Ectodermal cell (in vitro differentiated cells): ENCODE data around the gene AP1B1.

Source experiments
- H3K27ac ChIP-seq: 2 replicates; pipeline ENCODE4 v1.7.0; 2013; ENCODE audit warnings: mild to moderate bottlenecking, low read depth, low read length; ENCODE audit not compliant: insufficient read depth, poor library complexity, severe bottlenecking
- H3K27me3 ChIP-seq: 2 replicates; pipeline ENCODE4 v1.7.0; 2013; ENCODE audit warnings: mild to moderate bottlenecking, low read length; ENCODE audit not compliant: insufficient read depth, control insufficient read depth, poor library complexity, severe bottlenecking
- H3K36me3 ChIP-seq: one replicate; pipeline ENCODE4 v1.7.0; 2013; ENCODE audit warnings: low read length; ENCODE audit not compliant: control insufficient read depth, insufficient read depth
- H3K4me1 ChIP-seq: one replicate; pipeline ENCODE4 v1.7.0; 2013; ENCODE audit warnings: low read length; ENCODE audit not compliant: control insufficient read depth, insufficient read depth
- H3K4me3 ChIP-seq: 2 replicates; pipeline ENCODE4 v1.7.0; 2013; ENCODE audit warnings: low read depth, low read length, control low read depth; ENCODE audit not compliant: insufficient read depth
- H3K9me3 ChIP-seq: 2 replicates; pipeline ENCODE4 v1.7.0; 2013; ENCODE audit warnings: mild to moderate bottlenecking, low read length, moderate library complexity; ENCODE audit not compliant: control insufficient read depth
- WGBS, 2 experiments: methylation state at CpG; one replicate each; pipeline ENCODE4 v1.1.7; 2013; ENCODE audit warnings: missing lambda C conversion rate in 2 of 2; 5-methylcytosine and 5-hydroxymethylcytosine counted together

Gene AP1B1

DNA sequence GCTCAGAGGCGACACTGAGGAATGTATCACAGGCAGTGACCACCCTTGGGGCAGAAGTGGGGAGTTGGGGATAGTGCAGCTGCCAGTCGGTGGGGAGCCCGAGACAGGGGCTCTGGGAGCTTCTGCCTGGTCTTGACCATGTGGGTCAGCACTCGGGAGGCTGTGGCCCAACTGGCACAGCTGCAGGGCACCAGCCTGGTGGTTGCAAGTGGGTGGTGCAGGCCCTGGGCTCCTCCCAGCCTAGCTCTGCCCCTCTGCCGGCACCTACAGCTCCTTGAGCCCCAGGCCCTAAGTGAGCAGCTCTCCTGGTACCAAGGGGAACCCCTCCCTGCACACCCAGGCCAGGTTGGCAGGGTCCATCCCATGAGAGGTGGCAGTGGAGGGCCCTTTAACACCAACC lies 60.3 kb downstream of the AP1B1 start:
- Histone ChIP-seq H3K27ac (no peak overlapping the region), H3K27me3 (no peaks in the 10 kb centered on the region), H3K9me3 (no peaks in the 10 kb centered on the region), H3K36me3 (peaks cover 15% of the 10 kb centered on the region), H3K4me3 (no peak overlapping the region), H3K4me1 (no peaks in the 10 kb centered on the region)
- WGBS, 2 experiments: 93 to 95% methylated on average over 5 of the region's 5 CpGs

DNA sequence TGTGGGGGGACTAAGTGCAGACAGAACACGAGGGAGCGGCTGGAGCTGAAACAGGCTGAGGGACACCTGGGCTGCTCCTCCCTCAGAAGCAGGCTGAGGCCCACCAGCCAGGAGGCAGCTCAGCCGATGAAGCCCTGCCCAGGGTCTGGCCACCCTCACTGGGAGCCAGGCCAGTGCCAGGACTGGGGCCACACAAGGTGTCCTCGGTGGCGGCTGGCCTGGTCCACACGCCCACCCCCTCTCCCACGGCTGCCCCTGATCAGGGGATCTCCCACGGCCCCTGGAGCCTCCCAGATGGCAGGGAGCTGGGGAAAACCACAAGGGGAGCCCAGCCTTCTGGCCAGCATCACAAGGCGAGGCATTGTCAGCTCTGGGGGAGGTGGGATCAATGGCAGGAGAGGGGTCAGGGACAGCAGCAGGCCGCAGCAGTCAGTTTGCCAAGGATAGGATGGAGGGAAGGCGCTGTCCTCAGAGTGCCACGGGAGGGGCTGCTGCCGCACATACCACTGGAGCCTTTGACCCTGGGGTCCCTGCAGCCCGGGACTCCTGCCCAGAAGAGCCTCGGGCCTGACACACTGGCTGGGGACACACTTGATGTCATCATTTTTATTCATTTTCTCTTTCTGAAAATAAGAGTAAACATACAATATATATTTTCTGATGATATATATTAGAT lies 61.1 kb downstream of the AP1B1 start:
- Histone ChIP-seq H3K9me3 (no peaks in the 10 kb centered on the region), H3K36me3 (peaks cover 15% of the 10 kb centered on the region), H3K27ac (no peak overlapping the region), H3K4me1 (no peaks in the 10 kb centered on the region), H3K4me3 (no peak overlapping the region), H3K27me3 (no peaks in the 10 kb centered on the region)
- 92 to 96% methylated on average over 15 of the region's 15 CpGs for WGBS, 2 experiments

DNA sequence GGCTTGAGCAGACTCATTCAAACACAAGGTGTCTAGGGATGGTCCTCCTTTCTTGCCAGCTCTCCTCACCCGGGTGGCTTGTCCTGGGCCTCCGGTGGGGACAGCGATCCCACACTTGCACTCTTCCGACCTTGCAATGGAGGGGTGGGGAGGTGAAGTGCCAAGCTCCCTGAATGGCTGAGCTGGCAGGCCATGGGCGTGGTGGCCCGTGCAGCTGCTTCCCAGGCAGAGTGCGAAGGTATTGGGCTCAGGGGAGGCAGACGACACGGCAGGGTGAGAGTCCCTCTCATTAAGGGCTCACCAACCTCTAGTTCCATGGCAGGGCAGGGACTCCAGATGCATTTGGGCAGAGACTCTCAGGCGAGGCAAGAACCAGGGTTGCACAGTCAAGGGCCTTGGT lies 61.9 kb downstream of the AP1B1 start:
- Histone ChIP-seq H3K27ac (no peak overlapping the region), H3K36me3 (peaks cover 14% of the 10 kb centered on the region), H3K9me3 (no peaks in the 10 kb centered on the region), H3K4me1 (no peaks in the 10 kb centered on the region), H3K4me3 (no peak overlapping the region), H3K27me3 (no peaks in the 10 kb centered on the region)
- WGBS, 2 experiments: 92 to 95% methylated on average over 10 of the region's 10 CpGs

DNA sequence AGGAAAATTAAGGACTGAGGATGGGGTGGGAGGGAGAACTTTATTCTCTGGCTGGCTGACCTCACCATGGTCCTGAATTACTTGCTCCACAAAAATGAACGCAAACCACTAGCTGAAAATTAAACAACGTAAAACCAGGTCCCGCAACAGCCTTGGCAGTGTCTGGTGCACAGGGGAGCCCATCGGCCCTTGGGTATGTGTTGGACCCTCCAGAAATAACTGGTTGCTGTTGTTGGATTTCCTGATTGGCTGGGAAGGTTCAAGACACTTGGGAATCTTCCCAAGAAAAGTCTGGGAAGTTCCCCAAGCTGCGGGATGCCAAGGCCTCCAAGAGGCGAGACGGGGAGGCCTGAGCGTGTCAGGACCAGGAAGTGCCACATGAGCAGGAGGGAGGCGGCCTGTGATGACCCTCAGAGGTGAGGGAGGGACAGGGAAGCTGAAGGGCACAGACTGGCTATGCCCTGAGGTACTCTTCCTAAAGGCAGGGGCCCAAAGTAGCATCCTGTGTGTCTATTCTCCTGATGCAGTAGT lies 62.5 kb downstream of the AP1B1 start:
- Histone ChIP-seq H3K27me3 (no peaks in the 10 kb centered on the region), H3K4me1 (no peaks in the 10 kb centered on the region), H3K27ac (no peak overlapping the region), H3K4me3 (no peak overlapping the region), H3K36me3 (peaks cover 9% of the 10 kb centered on the region), H3K9me3 (no peaks in the 10 kb centered on the region)
- 87 to 89% methylated on average over 9 of the region's 9 CpGs for WGBS, 2 experiments

DNA sequence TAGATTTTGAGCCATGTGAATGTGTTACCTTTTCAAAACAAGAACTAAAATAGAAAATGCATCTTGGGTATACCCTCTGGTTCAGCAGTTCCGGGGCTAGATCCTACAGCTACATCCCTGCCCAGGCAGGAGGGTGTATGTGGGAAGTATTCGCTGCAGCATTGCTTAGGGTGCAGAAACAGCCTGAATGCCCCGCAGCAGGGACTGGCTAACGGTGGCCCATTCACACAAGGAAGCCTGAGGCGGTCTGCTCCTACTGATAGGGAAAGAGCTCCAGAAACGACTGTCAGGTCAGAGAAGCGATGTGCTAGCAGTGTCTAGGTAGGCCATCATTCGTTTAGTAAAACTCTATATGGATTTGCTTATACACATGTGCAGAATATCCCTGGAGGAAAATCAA lies 63.0 kb downstream of the AP1B1 start:
- WGBS, 2 experiments: 89 to 90% methylated on average over 8 of the region's 8 CpGs
- Histone ChIP-seq H3K4me1 (no peaks in the 10 kb centered on the region), H3K36me3 (peaks cover 9% of the 10 kb centered on the region), H3K9me3 (no peaks in the 10 kb centered on the region), H3K4me3 (no peak overlapping the region), H3K27ac (no peak overlapping the region), H3K27me3 (no peaks in the 10 kb centered on the region)

DNA sequence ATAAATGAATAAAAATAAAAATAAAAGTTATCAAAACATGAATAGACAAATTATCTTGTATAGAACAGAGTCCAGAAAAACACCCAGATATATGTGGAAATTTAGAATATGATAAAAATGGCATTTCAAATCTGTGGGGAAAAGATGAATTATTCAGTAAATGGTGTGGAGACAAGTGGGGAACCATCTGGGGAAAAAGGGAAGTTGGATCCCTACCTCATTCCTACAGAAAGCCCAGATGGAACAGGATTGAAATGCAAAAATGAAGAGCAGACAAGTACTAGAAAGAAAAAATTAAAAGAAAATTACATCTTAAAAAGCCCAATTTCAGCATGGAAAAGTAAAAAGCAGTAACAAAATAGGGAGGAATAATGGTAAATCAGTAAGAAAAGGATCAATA lies 64.7 kb downstream of the AP1B1 start:
- peaks cover 8% of the 10 kb centered on the region for H3K36me3 ChIP-seq
- no peaks in the 10 kb centered on the region for H3K9me3 ChIP-seq
- H3K27ac ChIP-seq: no peak overlapping the region
- no peak overlapping the region for H3K4me3 ChIP-seq
- H3K4me1 ChIP-seq: no peaks in the 10 kb centered on the region
- no peaks in the 10 kb centered on the region for H3K27me3 ChIP-seq

DNA sequence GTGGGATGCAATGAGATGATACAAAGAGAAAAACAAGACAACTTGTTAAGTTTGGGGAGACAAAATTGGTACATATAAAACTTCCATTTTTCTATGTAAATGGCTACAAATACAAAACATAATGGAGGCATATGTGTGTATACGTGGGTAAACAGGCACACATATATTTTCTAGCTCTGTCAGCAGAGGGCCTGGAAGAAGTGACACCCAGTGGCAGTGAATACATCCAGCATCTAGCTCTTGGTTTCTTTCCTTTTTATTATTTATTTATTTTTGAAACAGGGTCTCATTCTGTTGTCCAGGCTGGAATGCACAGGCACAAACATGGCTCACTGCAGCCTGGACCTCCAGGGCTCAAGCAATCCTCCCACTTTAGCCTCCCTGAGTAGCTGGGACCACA lies 67.8 kb downstream of the AP1B1 start:
- no peak overlapping the region for H3K4me3 ChIP-seq
- no peak overlapping the region for H3K27ac ChIP-seq
- WGBS, 2 experiments: 71 to 100% methylated on average over 1 of the region's 1 CpG
- no peaks in the 10 kb centered on the region for H3K36me3 ChIP-seq
- no peaks in the 10 kb centered on the region for H3K4me1 ChIP-seq
- peaks cover 16% of the 10 kb centered on the region for H3K27me3 ChIP-seq
- no peaks in the 10 kb centered on the region for H3K9me3 ChIP-seq

DNA sequence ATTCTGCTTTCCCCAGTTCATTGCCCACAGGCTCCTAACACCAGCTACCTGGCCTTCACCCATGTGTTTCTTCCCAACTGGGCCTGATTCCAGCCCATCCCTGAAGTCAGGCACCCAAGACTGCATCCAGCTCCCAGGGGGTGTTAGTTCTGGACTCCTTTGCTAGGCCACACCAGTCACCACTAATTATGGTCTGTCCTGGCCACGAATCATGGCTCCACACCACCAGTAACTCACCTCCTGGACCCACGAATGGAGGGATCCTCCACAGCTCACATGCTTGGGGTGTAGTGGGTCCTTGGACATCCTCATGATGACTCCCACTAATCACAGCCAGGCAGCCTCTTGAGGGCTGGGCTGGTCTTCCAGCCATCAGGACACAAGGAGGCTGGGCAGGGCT lies 69.3 kb downstream of the AP1B1 start:
- Histone ChIP-seq H3K9me3 (no peaks in the 10 kb centered on the region), H3K4me1 (peaks cover 7% of the 10 kb centered on the region), H3K4me3 (no peak overlapping the region), H3K36me3 (no peaks in the 10 kb centered on the region), H3K27me3 (peaks cover 31% of the 10 kb centered on the region), H3K27ac (no peak overlapping the region)
- 82 to 92% methylated on average over 2 of the region's 2 CpGs for WGBS, 2 experiments

DNA sequence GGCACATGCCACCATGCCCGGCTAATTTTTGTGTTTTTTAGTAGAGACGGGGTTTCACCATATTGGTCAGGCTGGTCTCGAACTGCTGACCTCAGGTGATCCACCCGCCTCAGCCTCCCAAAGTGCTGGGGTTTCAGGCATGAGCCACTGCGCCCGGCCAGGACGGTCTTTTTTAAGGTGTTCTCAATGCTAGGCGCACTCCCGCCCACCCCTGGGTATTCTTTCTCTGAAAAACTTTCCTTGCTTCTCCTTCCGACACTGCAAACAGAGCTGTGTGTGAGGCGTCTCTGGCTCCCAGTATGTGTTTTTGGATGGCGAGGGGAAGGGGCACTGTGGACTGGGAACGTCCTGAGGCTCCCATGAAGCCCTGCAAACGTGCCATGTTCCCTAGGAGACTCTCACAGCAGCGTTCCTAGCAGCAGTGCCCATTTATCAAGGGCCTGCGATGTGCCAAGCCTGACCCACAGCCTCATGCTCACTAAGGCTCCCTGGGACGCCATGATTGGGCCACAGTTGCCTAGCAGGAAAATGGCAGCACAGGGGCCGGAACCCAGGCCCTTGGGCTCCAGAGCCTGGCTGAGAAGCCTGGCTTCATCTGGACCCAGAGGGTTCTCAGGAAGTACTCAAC lies 70.4 kb downstream of the AP1B1 start:
- Histone ChIP-seq H3K4me3 (no peak overlapping the region), H3K4me1 (peaks cover 15% of the 10 kb centered on the region), H3K27ac (no peak overlapping the region), H3K27me3 (peaks cover 42% of the 10 kb centered on the region), H3K36me3 (no peaks in the 10 kb centered on the region), H3K9me3 (no peaks in the 10 kb centered on the region)
- WGBS, 2 experiments: 90 to 95% methylated on average over 18 of the region's 18 CpGs

DNA sequence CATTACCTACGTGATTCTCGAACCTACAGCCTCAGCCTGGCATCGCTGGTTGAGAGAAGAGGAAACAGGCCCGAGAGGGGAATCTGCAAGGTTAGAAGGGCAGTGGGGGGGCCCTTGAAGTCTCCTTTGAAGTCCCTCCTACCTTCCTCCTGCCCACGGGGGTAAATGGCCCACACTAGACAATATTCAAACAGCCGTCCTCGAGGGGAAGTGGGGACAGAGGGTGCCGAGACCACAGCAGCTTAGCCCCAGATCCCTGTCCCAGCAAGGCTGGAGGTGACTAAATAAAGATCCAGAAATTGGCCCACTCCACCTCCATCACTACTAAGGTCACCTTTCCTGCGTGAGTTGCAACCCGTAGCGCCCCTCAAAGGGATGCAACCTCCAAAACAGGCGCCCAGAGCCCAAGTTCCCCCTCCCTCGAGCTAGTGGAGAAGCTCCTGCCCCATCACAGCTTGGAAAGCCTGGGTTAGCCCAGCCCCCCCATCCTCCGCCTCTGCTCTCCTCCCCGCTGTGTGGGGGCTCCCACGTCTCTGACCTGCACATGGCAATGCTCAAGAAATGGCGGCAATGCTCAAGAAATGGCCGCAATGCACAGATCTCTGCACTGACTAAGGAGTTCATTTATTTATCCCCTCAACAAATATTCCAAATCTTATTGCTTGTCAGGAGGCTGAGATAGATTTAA lies 72.1 kb downstream of the AP1B1 start:
- 74 to 76% methylated on average over 18 of the region's 18 CpGs for WGBS, 2 experiments
- H3K4me1 ChIP-seq: peaks cover 19% of the 10 kb centered on the region
- no peak overlapping the region for H3K27ac ChIP-seq
- no peak overlapping the region for H3K4me3 ChIP-seq
- H3K9me3 ChIP-seq: no peaks in the 10 kb centered on the region
- H3K36me3 ChIP-seq: no peaks in the 10 kb centered on the region
- peaks cover 46% of the 10 kb centered on the region for H3K27me3 ChIP-seq
